ENCODE measurements around the gene TMCC3.

DNA sequence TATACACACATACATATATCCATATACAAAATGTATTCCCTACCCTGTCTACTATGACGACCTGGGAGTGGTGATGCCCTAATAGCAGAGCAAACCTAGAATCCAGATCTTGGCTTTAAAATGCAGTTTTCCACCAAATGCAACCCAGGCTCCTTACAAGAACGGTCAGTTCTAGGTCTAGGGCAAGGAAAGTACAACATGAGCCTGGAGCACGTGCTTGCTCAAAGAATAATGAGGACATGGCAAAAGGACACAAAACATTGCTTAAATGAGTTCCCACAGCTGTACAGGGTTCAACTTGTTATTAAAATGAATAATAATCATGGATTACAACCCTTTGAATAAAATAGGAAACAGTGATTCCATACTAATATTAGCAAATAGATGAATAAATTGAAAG, 94.7 kb downstream of the TMCC3 start:
- TF ChIP-seq EZH2 (IDR thresholded peaks at IDR 0.05; ENCODE audit: low read length): no peak
- TF ChIP-seq, protein P1, sequence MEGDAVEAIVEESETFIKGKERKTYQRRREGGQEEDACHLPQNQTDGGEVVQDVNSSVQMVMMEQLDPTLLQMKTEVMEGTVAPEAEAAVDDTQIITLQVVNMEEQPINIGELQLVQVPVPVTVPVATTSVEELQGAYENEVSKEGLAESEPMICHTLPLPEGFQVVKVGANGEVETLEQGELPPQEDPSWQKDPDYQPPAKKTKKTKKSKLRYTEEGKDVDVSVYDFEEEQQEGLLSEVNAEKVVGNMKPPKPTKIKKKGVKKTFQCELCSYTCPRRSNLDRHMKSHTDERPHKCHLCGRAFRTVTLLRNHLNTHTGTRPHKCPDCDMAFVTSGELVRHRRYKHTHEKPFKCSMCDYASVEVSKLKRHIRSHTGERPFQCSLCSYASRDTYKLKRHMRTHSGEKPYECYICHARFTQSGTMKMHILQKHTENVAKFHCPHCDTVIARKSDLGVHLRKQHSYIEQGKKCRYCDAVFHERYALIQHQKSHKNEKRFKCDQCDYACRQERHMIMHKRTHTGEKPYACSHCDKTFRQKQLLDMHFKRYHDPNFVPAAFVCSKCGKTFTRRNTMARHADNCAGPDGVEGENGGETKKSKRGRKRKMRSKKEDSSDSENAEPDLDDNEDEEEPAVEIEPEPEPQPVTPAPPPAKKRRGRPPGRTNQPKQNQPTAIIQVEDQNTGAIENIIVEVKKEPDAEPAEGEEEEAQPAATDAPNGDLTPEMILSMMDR (optimal IDR thresholded peaks at IDR 0.05 in 1 of 3, IDR thresholded peaks at IDR 0.05 in 1 of 3, conservative IDR thresholded peaks at IDR 0.05 in 1 of 3; ENCODE audit: extremely low read depth in 1 of 3, insufficient read depth in 2 of 3, low read length in 3 of 3): no peak

All from keratinocyte (primary cell).